Motor neuron (in vitro differentiated cells): ENCODE data around the gene CNNM4. TPM values are rescaled to one million over a fixed set of nuclear protein-coding genes. Genes with fewer than 3 reads are reported as not detected.
A peak's percentile ranks its signal among the peaks of the same experiment; 100 is the strongest.
"Not testable (repeated sequence)": the region's sequence is repeated elsewhere in the genome, so short reads cannot be mapped to it uniquely, and the experiment has no call there.

Source experiments
- ATAC-seq, 8 experiments: fragments of 200-7000 bp; cut with Tn5 transposase; replicated peaks in 6 of 8; 2 replicates each; pipeline ENCODE4 v1.8.0; 2021; ENCODE audit warnings: mild to moderate bottlenecking in 8 of 8, moderate library complexity in 8 of 8
- H3K27ac ChIP-seq, 2 donors: fragments of 250-450 bp; sonication (Bioruptor Pico); 2 replicates each; pipeline ENCODE4 v1.9.0; 2021; ENCODE audit warnings: antibody characterized with exemption in 2 of 2, mild to moderate bottlenecking in 2 of 2, moderate library complexity in 1 of 2
- H3K4me1 ChIP-seq, 2 donors: fragments of 250-450 bp; sonication (Bioruptor Pico); replicated peaks in 1 of 2; 2 replicates each; pipeline ENCODE4 v1.6.1; 2021; ENCODE audit warnings: antibody characterized with exemption in 2 of 2, mild to moderate bottlenecking in 2 of 2, moderate library complexity in 1 of 2
- H3K4me3 ChIP-seq, 5 donors: fragments of 250-450 bp; sonication (Bioruptor Pico); 2 replicates each; pipeline ENCODE4 v1.9.0; 2021; ENCODE audit warnings: antibody characterized with exemption in 5 of 5, mild to moderate bottlenecking in 5 of 5, moderate library complexity in 4 of 5
- WGBS, 10 experiments: fragments of 450-650 bp; shearing (Covaris generic); methylation state at CpG; one replicate each; pipeline ENCODE4 v1.0.0; 2022; 5-methylcytosine and 5-hydroxymethylcytosine counted together
- in situ Hi-C, 9 experiments: fragments of 400-800 bp; cut with MboI; loops; one replicate each; pipeline ENCODE4 v1.15.0; 2021; ENCODE audit warnings: low sequenced_read_pairs in 9 of 9, low pct_unique_long_range_greater_than_20kb in 2 of 9; ENCODE audit not compliant: unreplicated experiment in 9 of 9
- total RNA-seq, 8 experiments: library from RNA; unstranded; fragments of 300-600 nt; gene quantifications; 2 replicates each; pipeline versions ENCODE4 v1.2.3 to v1.2.4, GENCODE V29; 2022

The CNNM4 gene
- total RNA-seq, 8 experiments from 2014 or later = 2.0 to 15.7 (median 6.1) TPM

- no peak for ATAC-seq
- WGBS, 10 experiments = 92 to 100% (median 100%) methylated on average over 1 to 3 of the region's 3 CpGs; no CpG with 5 or more reads in 3 of the 10 experiments
- Histone ChIP-seq H3K4me3 (no peak overlapping the region), H3K4me1 (no peaks in the 10 kb centered on the region), H3K27ac (no peak overlapping the region)
- in situ Hi-C loops = no loop called here
Observed at GRCh38 chr2:96787411-96787810, 26.7 kb downstream of the CNNM4 start.

GRCh38 chr2:96788442-96789244 is 27.9 kb downstream of the CNNM4 start:
- H3K27ac ChIP-seq = peak overlapping the region in 1 of 2 donors; percentile 6

GRCh38 chr2:96789245-96789617 is 28.5 kb downstream of the CNNM4 start:
- Histone ChIP-seq H3K4me1 (no peaks in the 10 kb centered on the region), H3K27ac (no peak overlapping the region), H3K4me3 (no peak overlapping the region)
- 80 to 100% (median 92%) methylated on average over 1 to 4 of the region's 6 CpGs; no CpG with 5 or more reads in 6 of the 10 experiments for WGBS, 10 experiments
- no peak for ATAC-seq
- in situ Hi-C loops = no loop called here

More at GRCh38 chr2:96788442-96789244, 27.9 kb downstream of the CNNM4 start:
- in situ Hi-C loops = no loop called here
- 23 to 82% (median 50%) methylated on average over 2 to 9 of the region's 17 CpGs; no CpG with 5 or more reads in 5 of the 10 experiments for WGBS, 10 experiments
- H3K4me1 ChIP-seq = no peaks in the 10 kb centered on the region
- peak; percentile 60 to 98 (median 94) for ATAC-seq
- no peak overlapping the region for H3K4me3 ChIP-seq

- 72 to 100% (median 87%) methylated on average over 1 to 6 of the region's 17 CpGs; no CpG with 5 or more reads in 4 of the 10 experiments for WGBS, 10 experiments
- H3K4me3 ChIP-seq = no peak overlapping the region
- no peak for ATAC-seq
- H3K27ac ChIP-seq = no peak overlapping the region
- in situ Hi-C loops = no loop called here
- H3K4me1 ChIP-seq = no peaks in the 10 kb centered on the region
Observed at GRCh38 chr2:96792772-96793749, 32.4 kb downstream of the CNNM4 start.

- no peak overlapping the region for H3K27ac ChIP-seq
- H3K4me3 ChIP-seq = no peak overlapping the region
- WGBS, 10 experiments = 80 to 100% (median 92%) methylated on average over 1 to 4 of the region's 6 CpGs; no CpG with 5 or more reads in 5 of the 10 experiments
- in situ Hi-C loops = no loop called here
- no peaks in the 10 kb centered on the region for H3K4me1 ChIP-seq
- no peak for ATAC-seq
Observed at GRCh38 chr2:96795076-96795475, 34.4 kb downstream of the CNNM4 start.

GRCh38 chr2:96796497-96796896 is 35.8 kb downstream of the CNNM4 start:
- H3K4me3 ChIP-seq, ATAC-seq, H3K4me1 ChIP-seq, H3K27ac ChIP-seq, in situ Hi-C loops: not testable (repeated sequence)
- WGBS, 10 experiments = 60 to 100% (median 84%) methylated on average over 1 to 5 of the region's 6 CpGs; no CpG with 5 or more reads in 3 of the 10 experiments

GRCh38 chr2:96797066-96797625 is 36.4 kb downstream of the CNNM4 start:
- in situ Hi-C loops = no loop called here
- H3K4me1 ChIP-seq = no peaks in the 10 kb centered on the region
- 80 to 100% (median 92%) methylated on average over 1 to 12 of the region's 23 CpGs; no CpG with 5 or more reads in 2 of the 10 experiments for WGBS, 10 experiments

GRCh38 chr2:96798733-96799622 is 38.3 kb downstream of the CNNM4 start:
- in situ Hi-C loops = no loop called here
- H3K27ac ChIP-seq = no peak overlapping the region
- ATAC-seq = no peak
- H3K4me3 ChIP-seq = no peak overlapping the region
- no peaks in the 10 kb centered on the region for H3K4me1 ChIP-seq
- WGBS, 10 experiments = 93 to 100% (median 100%) methylated on average over 1 to 9 of the region's 23 CpGs; no CpG with 5 or more reads in 3 of the 10 experiments

More at GRCh38 chr2:96797066-96797625, 36.4 kb downstream of the CNNM4 start:
- H3K27ac ChIP-seq = no peak overlapping the region
- H3K4me3 ChIP-seq = no peak overlapping the region
- ATAC-seq = no peak

GRCh38 chr2:96799623-96799935 is 38.9 kb downstream of the CNNM4 start:
- no peaks in the 10 kb centered on the region for H3K4me1 ChIP-seq
- WGBS, 10 experiments = 60 to 100% (median 100%) methylated on average over 1 to 3 of the region's 8 CpGs; no CpG with 5 or more reads in 4 of the 10 experiments
- ATAC-seq = no peak
- no peak overlapping the region for H3K4me3 ChIP-seq
- in situ Hi-C loops = no loop called here
- no peak overlapping the region for H3K27ac ChIP-seq

GRCh38 chr2:96800061-96801004 is 39.6 kb downstream of the CNNM4 start:
- WGBS, 10 experiments = 65 to 100% (median 93%) methylated on average over 2 to 12 of the region's 27 CpGs; no CpG with 5 or more reads in 5 of the 10 experiments
- no peak overlapping the region for H3K27ac ChIP-seq
- peak in 7 of 8 experiments; percentile 36 to 72 (median 55) for ATAC-seq

GRCh38 chr2:96801005-96801785 is 40.5 kb downstream of the CNNM4 start:
- ATAC-seq = peak; percentile 74 to 98 (median 88)
- Histone ChIP-seq H3K4me3 (no peak overlapping the region), H3K27ac (no peak overlapping the region), H3K4me1 (no peaks in the 10 kb centered on the region)
- in situ Hi-C loops = no loop called here
- WGBS, 10 experiments = 40 to 90% (median 53%) methylated on average over 1 to 6 of the region's 15 CpGs; no CpG with 5 or more reads in 4 of the 10 experiments

More at GRCh38 chr2:96800061-96801004, 39.6 kb downstream of the CNNM4 start:
- Histone ChIP-seq H3K4me3 (no peak overlapping the region), H3K4me1 (no peaks in the 10 kb centered on the region)
- in situ Hi-C loops = no loop called here
